K562 (cell line): ENCODE data around the gene NR3C1.

Experiments
- CREM ChIP-seq: IDR thresholded peaks from 2 replicates; pipeline ENCODE4 v1.6.1; 2014; ENCODE audit warnings: antibody characterized with exemption, low read depth
- HCFC1 ChIP-seq: IDR thresholded peaks from 2 replicates; pipeline ENCODE4 v1.6.1; 2012; ENCODE audit warnings: low read depth, low read length, improper control_type of control experiment
- KDM1A ChIP-seq, 2 experiments: fragments of 450-650 bp; IDR thresholded peaks; 2 replicates each; pipeline ENCODE4 v1.6.1; 2016; ENCODE audit warnings: mild to moderate bottlenecking in 2 of 2
- RAD51 ChIP-seq: fragments of 450-650 bp; IDR thresholded peaks from 2 replicates; pipeline ENCODE4 v1.7.1; 2016; ENCODE audit warnings: low read depth, mild to moderate bottlenecking, borderline replicate concordance
- SRF ChIP-seq, 2 experiments: fragments of 250-450, 450-650 bp in 1 of 2; sonication (Bioruptor Pico) in 1 of 2; sonication (generic) in 1 of 2; formaldehyde crosslinking; IDR thresholded peaks; 2 replicates each; pipeline versions ENCODE4 v1.5.0 to v1.5.1; 2020 to 2022; ENCODE audit warnings: mild to moderate bottlenecking in 1 of 2, missing genetic modification reagents in 1 of 2
- USF2 ChIP-seq: sonication (generic); formaldehyde crosslinking; IDR thresholded peaks from 2 replicates; pipeline ENCODE4 v1.5.0; 2020; ENCODE audit warnings: missing genetic modification reagents

- TF ChIP-seq SRF (CRISPR knock-in tag; IDR thresholded peaks at IDR 0.05) (no peak), RAD51 (no peak), HCFC1 (no peak), KDM1A (IDR thresholded peaks at IDR 0.05) (no peak), USF2 (CRISPR knock-in tag) (no peak), CREM (no peak)
Measured at GRCh38 chr5:143428738-143429420, 25.4 kb upstream of the NR3C1 start.
